Suprapubic skin (tissue), 4 donors: Measurements from ENCODE around the gene CTNNA2.

Experiments
- CTCF ChIP-seq, 2 donors: fragments of 200-600 bp in 1 of 2; fragments of 450-650 bp in 1 of 2; sonication (generic) in 1 of 2; IDR thresholded peaks; one replicate each; pipeline ENCODE4 v1.5.1; 2016 to 2019; ENCODE audit warnings: antibody characterized with exemption in 2 of 2, mild to moderate bottlenecking in 1 of 2, moderate library complexity in 1 of 2
- EP300 ChIP-seq: sonication (generic); formaldehyde crosslinking; IDR thresholded peaks from one replicate; pipeline ENCODE4 v1.6.1; 2017; ENCODE audit warnings: antibody characterized with exemption
- POLR2A ChIP-seq, 2 donors: fragments of 450-650 bp; IDR thresholded peaks; one replicate each; pipeline ENCODE4 v1.6.1; 2017; ENCODE audit warnings: antibody characterized with exemption in 2 of 2, mild to moderate bottlenecking in 2 of 2, moderate library complexity in 2 of 2
- POLR2AphosphoS5 ChIP-seq, 3 donors: sonication (generic); formaldehyde crosslinking; IDR thresholded peaks; one replicate each; pipeline ENCODE4 v1.6.1; 2017; ENCODE audit warnings: antibody characterized with exemption in 3 of 3

- no peak for TF ChIP-seq CTCF (IDR thresholded peaks at IDR 0.05)
- no peak for TF ChIP-seq POLR2A (IDR thresholded peaks at IDR 0.05)
- TF ChIP-seq EP300, result no peak
- TF ChIP-seq POLR2AphosphoS5 (IDR thresholded peaks at IDR 0.05), result no peak
These were observed 1.4 kb upstream of the CTNNA2 start for GRCh38 chr2:79511320-79511951.
